ENCODE data around the gene FCN2.

The FCN2 gene

DNA sequence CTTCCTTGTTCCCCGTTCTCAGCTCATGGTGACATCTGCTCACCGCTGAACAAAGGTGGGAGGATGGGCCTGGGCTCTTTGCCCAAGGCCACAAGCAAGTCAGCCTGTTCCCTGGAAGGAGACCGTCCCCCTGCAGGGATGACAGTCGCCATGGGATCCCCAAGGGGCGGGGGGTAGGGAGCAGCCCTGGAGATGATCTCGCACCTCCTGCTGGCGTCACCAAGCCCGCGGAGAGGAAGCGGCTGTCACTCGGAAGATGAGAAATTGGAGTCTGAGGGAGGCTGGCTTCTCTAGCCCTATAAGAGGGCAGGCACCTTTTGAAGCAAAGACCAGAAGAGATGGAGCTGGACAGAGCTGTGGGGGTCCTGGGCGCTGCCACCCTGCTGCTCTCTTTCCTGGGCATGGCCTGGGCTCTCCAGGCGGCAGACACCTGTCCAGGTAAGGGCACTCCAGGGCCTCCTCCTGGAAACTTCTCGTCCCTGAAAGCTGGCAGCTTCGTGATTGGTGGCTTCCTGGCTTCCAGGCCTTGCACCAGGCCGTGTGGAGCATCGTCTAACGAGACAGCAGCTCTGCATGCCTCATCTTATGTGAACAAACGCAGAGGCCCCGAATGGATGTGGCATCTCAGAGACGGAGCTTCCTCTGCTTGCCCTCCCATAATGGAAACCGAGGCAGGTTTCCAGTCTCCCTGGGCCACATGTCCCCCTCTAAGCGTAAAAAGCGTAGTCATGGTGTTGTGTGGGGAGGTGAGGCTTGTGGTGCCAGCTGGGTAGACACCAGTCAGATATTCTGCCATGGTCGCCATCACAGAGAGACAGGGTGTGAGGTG lies at the start of gene FCN2:
FCN2 (plus strand) TSS at position 327 of the 829 bp plus-strand sequence; CDS start at position 339, 12 bp downstream.
- no peak within 1 kb of the TSS for H3K4me3 ChIP-seq (replicated peaks; ENCODE audit: low read depth, low read length)
- TF ChIP-seq, protein P1, sequence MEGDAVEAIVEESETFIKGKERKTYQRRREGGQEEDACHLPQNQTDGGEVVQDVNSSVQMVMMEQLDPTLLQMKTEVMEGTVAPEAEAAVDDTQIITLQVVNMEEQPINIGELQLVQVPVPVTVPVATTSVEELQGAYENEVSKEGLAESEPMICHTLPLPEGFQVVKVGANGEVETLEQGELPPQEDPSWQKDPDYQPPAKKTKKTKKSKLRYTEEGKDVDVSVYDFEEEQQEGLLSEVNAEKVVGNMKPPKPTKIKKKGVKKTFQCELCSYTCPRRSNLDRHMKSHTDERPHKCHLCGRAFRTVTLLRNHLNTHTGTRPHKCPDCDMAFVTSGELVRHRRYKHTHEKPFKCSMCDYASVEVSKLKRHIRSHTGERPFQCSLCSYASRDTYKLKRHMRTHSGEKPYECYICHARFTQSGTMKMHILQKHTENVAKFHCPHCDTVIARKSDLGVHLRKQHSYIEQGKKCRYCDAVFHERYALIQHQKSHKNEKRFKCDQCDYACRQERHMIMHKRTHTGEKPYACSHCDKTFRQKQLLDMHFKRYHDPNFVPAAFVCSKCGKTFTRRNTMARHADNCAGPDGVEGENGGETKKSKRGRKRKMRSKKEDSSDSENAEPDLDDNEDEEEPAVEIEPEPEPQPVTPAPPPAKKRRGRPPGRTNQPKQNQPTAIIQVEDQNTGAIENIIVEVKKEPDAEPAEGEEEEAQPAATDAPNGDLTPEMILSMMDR (IDR thresholded peaks at IDR 0.05; ENCODE audit: low read length, missing control alignments): no peak
- DNase-seq (ENCODE audit: low read depth): no peak

DNA sequence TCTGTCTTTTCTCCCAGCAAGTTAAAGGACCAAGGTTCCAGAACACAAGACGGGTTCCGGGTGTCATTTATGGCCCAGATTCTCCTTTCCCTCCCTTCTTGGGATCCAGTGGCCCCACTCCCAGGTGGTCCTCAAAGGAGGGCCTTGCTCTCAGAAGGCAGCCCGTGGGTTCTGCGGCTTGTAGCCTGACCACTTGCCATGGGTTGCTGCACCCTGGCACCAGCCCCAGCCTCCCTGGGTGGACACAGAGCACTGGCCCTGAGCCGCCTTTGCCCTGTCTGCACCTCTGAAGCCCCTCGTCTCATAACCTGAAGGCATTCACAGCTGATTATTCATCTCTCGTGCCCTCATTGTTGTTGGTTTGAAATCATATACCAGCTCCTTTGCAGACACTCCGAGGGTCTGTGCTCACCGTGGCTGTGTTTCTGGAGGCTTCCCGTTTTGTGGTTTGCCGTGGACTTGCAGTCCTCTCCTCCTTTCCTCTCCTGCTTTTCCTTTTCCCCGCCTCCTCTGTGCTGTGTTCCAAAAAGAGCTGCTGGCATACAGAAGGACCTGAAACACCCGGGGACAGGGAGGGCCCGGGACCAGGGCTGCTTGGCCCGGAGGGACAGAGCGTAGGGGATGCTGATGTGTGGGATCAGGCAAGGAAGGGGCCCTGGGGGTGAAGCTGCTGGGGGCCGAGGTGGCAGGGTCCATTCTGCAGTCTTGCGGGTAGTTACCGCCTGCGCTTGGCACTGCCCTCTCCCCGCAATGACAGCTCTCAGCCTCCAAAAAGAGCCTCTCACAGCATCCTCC lies 49.5 kb upstream of the FCN2 start:
- no peak overlapping the region for H3K4me3 ChIP-seq (replicated peaks; ENCODE audit: low read depth, low read length)
- DNase-seq (ENCODE audit: low read depth): no peak
- TF ChIP-seq, protein P1 (IDR thresholded peaks at IDR 0.05; ENCODE audit: low read length, missing control alignments): no peak

DNA sequence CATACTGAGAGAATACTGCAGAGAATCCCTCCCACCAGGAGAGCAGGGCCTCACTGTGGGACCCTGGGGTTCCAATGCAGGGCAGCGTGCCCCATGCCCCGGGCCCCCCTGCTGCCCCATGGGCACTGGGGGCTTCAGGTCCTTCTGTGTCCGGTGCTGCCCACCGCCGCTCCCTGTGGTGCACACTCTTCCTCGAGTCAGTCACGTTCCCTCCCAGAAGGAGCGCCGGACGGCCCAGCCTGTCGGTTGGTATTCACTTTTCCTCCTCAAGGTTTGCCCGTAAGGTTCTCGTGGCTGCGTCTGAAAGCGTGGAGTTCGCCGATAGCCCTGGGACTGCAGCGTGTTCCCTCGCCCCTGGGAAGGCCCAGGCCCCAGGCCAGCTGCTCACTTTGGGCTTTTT lies 48.1 kb upstream of the FCN2 start:
- no peak overlapping the region for H3K4me3 ChIP-seq (replicated peaks; ENCODE audit: low read depth, low read length)
- TF ChIP-seq, protein P1 (IDR thresholded peaks at IDR 0.05; ENCODE audit: low read length, missing control alignments): no peak
- no peak for DNase-seq (ENCODE audit: low read depth)

DNA sequence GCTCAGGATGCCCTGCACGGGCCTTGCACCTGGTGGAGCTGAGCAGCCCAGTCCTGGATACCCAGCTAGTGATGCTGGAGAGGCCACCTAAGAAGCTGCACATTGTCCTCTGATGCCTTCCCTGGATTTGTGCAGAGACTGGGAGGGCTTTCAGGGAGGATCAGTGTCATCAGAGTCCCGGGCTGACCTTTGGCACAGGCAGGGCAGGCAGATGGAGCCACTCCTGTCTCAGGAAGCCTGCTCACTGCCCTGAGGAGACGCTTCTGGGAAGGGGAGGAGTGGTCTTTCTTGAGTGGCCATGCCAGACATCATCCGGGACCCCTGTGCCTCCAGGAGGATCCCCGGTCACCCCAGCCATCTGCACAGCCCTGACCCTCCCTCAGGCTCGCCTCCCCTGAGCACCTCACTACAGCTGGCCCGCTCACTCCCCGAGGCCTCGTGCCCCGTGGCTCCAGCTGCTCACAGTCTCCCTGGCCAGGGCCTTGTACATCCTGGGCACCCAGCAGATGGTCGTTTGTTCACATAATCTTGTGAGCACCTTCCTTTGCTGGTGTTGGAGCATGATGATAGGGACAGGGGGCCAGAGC lies 47.2 kb upstream of the FCN2 start:
- TF ChIP-seq, protein P1 (IDR thresholded peaks at IDR 0.05; ENCODE audit: low read length, missing control alignments): no peak
- H3K4me3 ChIP-seq (replicated peaks; ENCODE audit: low read depth, low read length): no peak overlapping the region
- DNase-seq (ENCODE audit: low read depth): no peak

DNA sequence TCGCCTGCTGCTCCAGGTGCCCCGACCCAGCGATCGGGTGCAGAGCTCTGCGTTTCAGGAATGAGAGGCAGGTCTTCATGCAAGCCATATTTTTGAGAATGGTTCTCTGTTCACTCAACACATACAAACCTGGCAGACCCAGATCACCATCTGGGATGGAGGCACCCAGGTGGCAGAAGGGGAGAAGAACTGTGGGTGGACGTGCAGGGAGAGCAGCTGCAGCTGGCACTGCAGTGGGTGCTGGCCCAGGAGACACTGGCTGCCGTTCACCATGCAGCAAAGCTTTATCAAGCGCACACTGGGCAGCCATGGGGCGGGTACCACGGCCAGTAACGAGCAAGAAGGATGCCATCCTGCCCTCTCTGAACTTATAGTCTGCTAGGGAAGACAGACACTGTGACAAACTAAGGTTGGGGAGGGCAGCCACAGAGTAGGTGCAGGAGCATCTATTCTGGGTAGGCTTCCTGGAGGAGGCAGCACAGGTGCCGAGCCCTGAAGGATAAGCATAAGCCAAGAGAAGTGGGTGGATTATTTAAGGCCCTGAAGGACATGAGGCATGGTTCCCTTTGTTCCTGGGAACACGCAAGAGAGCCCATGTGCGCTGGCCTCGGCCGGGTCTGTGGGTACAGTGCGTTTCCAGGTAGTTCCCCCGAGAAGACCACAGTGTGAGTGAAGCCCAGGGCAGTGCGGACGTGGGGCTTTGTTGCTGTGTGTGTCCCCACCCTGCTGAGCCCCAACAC lies 46.2 kb upstream of the FCN2 start:
- no peak for DNase-seq (ENCODE audit: low read depth)
- TF ChIP-seq, protein P1 (IDR thresholded peaks at IDR 0.05; ENCODE audit: low read length, missing control alignments): no peak
- no peak overlapping the region for H3K4me3 ChIP-seq (replicated peaks; ENCODE audit: low read depth, low read length)

DNA sequence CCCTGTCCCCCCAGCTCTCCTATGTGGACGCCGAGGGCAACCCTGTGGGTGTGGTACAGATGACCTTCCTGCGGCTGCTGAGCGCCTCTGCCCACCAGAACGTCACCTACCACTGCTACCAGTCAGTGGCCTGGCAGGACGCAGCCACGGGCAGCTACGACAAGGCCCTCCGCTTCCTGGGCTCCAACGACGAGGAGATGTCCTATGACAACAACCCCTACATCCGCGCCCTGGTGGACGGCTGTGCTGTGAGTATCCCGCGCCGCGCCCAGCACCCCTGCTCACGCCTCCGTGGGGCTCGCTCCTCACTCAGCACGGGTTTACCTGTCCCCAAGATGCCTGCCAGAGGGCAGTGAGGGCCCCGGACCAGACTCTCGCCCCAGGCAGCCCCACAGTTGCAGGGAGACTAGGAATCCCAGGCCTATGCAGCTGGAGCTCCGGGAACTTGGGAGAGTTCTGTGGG lies 45.6 kb upstream of the FCN2 start:
- TF ChIP-seq, protein P1 (IDR thresholded peaks at IDR 0.05; ENCODE audit: low read length, missing control alignments): no peak
- DNase-seq (ENCODE audit: low read depth): no peak
- H3K4me3 ChIP-seq (replicated peaks; ENCODE audit: low read depth, low read length): no peak overlapping the region
